Renal cortex interstitium (tissue), 11 donors: ENCODE data around the gene SCYL2. TPM values are rescaled to one million over a fixed set of nuclear protein-coding genes. Genes with fewer than 3 reads are reported as not detected.
"Not testable (repeated sequence)": the region's sequence is repeated elsewhere in the genome, so short reads cannot be mapped to it uniquely, and the experiment has no call there.

ENCODE experiments used
- DNase-seq, 11 donors: peaks; one replicate each; pipeline ENCODE4 v3.0.0-alpha.2; 2013; ENCODE audit warnings: low read depth in 9 of 11, low spot score in 4 of 11; ENCODE audit errors: extremely low read depth in 1 of 11
- polyA plus RNA-seq, 3 donors: library from polyadenylated mRNA; unstranded; fragments of 120-200 nt; gene quantifications; one replicate each; pipeline ENCODE4 v1.2.1, GENCODE V29; 2013; ENCODE audit not compliant: insufficient read length in 3 of 3

The SCYL2 gene
- polyA plus RNA-seq, 3 donors = 48.3 to 57.9 (median 57.6) TPM

DNA sequence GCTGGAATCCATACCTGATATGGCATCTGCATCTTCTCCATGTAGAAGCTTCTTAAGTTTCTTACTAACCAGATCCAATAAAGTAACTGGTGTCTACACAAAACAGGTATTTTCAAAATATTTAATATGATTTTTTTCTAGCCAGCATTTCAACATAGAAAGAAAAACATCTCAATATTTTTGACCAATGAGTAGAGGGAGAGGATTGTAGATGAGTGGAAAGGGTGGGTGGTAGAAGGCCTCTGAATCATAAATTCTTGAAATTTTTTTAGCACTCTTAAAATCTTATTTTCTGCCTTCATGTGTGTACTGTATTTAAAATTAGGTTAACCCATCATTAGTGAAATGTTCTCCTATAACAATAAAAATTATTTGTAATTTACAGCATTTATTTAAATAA, 18.1 kb upstream of the SCYL2 start:
- no peak for DNase-seq

GRCh38 chr12:100249941-100250340, 17.0 kb upstream of the SCYL2 start:
- no peak for DNase-seq

DNA sequence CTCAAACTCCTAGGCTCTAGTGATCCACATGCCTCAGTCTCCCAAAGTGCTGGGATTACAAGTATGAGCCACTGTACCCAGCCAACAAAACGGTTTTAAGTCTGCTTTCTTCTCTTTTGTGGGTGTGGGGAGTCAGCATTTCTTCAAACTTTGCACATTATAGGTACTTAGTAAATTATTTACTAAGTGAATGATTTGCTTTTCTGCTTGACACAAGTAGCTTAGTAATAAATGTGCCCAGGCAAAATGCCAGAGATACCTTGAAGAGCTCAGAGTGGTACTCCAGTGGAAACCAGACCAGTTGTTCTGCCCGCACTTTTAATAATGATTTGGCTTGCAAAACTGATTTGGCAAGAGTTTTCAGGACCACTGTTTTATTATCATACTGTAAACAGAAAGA, 15.1 kb upstream of the SCYL2 start:
- DNase-seq = peak in 8 of 11 donors; percentile 20 to 81 (median 44)

DNA sequence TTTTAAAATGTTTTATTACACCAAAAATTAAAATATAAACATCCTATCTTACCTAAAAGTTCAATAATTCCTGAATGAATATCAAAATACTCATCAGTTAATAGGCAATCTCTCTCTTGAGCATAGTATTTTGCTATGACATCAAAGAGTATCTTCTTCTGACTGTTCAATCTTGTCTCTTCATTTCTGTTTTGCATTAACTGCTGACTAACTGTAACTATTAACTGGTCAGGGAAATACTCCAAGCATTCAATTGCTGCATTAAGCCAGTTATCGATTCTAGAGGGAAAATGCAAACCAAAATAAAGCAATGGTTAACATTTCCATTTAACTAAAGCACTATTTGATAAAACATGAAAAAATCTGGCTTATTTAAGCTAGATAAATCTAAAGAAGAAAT, 13.5 kb upstream of the SCYL2 start:
- no peak for DNase-seq

- DNase-seq = no peak
These were observed 12.1 kb upstream of the SCYL2 start for GRCh38 chr12:100254876-100255275.

GRCh38 chr12:100258127-100258526, 8.8 kb upstream of the SCYL2 start:
- no peak for DNase-seq

- no peak for DNase-seq
These were observed 3.8 kb upstream of the SCYL2 start for GRCh38 chr12:100263131-100263530.

DNA sequence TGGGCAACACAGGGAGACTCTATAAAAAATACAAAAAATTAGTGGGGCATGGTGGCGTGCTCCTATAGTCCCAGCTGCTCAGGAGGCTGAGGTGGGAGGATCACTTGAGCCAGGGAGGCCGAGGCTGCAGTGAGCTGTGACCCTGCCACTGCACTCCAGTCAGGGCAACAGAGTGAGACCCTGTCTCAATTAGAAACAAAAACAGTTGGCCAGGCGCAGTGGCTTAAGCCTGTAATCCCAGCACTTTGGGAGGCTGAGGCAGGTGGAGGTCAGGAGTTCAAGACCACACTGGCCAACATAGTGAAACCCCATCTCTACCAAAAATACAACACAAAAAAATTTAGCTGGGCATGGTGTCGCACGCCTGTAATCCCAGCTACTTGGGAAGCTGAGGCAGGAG, 1.9 kb upstream of the SCYL2 start:
- not testable (repeated sequence) for DNase-seq

- DNase-seq = peak in 1 of 11 donors; percentile 11
These were observed 1.0 kb upstream of the SCYL2 start for GRCh38 chr12:100265732-100266584.

DNA sequence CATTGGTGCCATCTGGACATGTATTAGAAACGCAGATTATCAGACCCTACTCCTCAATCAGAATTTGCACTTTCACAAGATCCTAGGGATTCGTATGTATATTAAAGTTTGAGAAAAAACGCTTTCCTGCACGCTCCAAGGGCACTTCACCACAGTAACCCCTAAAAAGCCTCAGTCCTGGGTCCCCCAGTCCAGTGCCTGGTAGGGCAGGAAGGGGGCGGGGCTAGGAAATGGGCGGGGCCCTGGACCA, 467 bp upstream of the SCYL2 start:
- DNase-seq = peak in 4 of 11 donors; percentile 77 to 83 (median 82)

DNA sequence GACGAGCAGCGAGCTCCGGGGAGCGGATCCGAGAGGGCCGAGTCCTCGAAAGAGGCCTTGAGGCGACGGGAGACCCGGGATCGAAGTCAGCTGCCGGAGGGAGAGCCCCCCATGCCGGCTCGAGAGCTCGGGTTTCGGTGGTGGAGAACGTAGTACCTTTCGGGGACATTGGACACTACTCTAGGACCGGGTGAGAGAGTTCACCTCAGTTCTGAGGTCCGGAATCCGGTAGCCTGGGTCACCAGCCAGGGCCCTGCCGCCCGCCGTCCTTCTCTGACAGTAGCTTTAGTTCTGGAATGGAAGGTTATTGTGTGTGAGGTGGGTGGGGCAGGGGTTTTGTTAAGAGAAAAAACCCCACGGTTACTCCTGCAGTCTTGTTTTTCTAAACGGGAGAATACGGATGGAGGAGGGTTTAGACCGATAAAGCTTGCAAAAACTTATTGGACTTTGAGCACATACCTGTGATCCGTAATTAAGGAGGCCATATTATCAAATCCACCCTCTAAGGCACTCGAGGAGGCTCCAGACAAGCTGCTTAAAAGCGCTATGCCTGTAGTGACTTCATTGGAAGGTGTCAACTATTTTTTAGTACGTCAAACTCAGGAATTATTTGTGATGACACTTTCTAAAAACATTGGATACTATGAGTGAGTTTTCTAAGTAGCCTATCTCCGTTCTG, 765 bp downstream of the SCYL2 start:
- DNase-seq = peak in 7 of 11 donors; percentile 12 to 37 (median 20)

DNA sequence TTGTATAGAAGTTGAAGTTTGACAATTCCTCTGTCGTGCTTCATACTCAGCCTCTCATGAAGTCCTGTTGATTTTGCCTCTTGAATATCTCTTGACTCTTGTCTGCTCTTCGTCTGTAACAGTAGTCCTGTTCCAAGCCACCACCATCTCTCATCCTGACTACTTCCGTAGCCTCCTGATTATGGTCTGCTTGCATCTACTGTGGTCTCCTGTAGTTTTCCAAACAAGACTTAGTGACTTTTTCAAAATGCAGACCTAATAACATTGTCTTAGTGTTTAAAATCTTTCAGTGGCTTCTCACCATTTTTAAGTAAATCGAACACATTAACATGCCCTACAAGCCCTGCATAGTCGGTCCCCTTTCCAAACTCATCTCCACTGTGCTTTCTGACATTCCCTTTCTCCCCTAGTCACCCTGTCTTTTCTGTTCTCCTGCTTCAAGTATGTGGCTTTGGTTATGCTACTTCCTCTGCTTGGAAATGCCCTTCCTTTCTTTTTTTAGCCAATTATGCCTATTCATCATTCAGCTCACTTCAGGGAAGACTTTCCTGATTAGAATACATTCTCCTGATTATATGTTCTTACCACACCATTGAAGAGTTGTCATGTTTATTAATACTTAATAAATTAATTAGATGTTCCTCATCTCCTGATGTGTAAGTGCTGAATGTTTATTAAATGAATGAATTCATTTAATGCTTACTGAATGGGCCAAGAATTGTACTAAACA, 2.0 kb downstream of the SCYL2 start:
- DNase-seq = no peak

GRCh38 chr12:100273782-100274181, 6.8 kb downstream of the SCYL2 start:
- no peak for DNase-seq

DNA sequence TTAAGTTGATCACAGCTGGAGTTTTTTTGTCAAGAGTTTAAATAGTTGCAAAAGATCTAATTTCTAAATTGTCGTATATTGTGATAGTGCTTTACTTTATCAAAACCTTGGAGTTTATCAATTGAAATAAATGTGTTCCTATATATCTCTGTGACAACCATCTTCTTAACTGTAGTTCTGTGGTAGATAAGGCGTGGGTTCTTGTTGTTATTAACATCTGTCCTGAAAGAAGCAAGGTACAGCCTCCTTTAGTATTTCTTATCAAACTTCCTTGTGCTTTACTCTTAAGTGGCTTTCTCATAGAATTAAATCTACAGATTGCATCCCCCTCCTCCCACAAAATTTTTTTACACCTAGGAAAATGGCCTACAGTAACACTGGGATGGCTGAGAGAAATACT, 7.3 kb downstream of the SCYL2 start:
- DNase-seq = no peak

DNA sequence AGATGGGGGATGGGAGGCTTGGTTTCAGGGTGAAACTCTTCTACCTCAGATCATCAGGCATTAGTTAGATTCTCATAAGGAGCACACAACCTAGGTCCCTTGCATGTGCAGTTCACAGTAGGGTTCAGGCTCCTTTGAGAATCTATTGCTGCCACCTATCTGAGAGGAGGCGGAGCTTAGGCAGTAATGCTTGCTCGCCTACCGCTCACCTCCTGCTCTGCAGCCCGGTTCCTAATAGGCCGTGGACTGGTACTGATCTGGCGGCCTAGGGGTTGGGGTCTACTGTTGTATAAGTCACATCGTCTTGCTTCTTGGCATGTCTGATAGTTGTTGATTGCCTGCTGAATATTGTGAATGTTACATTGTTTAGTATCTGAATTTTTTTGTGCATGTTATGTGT, 12.2 kb downstream of the SCYL2 start:
- no peak for DNase-seq

- DNase-seq = no peak
These were observed 12.7 kb downstream of the SCYL2 start for GRCh38 chr12:100279607-100280244.

- DNase-seq = not testable (repeated sequence)
These were observed 17.6 kb downstream of the SCYL2 start for GRCh38 chr12:100284556-100284955.

- DNase-seq = no peak
These were observed 22.1 kb downstream of the SCYL2 start for GRCh38 chr12:100289038-100289437.

- no peak for DNase-seq
These were observed 23.0 kb downstream of the SCYL2 start for GRCh38 chr12:100290016-100290415.

DNA sequence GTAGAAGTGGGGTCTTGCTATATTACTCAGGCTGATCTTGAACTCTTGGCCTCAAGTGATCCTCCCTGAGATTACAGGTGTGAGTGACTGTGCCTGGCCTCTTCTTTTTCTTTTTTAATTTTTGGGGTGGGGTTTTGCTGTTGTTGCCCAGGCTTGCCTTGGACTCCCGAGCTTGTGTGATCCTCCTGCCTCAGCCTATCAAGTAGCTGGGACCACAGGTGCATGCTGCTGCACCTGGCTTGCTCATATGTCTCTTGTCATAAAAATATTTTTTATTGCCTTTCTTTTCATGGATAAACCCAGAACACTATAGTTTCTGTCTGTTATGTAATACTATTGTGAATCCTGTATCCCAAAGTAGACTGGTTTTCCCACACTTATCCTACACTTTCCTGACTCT, 26.0 kb downstream of the SCYL2 start:
- no peak for DNase-seq
